GM19468 (cell line): Measurements from ENCODE around the gene CHRNA4.
"Not testable (repeated sequence)": the region's sequence is repeated elsewhere in the genome, so short reads cannot be mapped to it uniquely, and the experiment has no call there.

Experiments
- ATAC-seq: cut with Tn5 transposase; IDR thresholded peaks from one replicate; pipeline ENCODE4 v1.9.1; 2021; ENCODE audit warnings: mild to moderate bottlenecking, moderate library complexity, moderate number of reproducible peaks; ENCODE audit not compliant: unreplicated experiment; ENCODE audit errors: extremely low read depth

Gene CHRNA4

GRCh38 chr20:63314015-63314471 lies 47.1 kb downstream of the CHRNA4 start:
- ATAC-seq = no peak

- no peak for ATAC-seq
Measured at GRCh38 chr20:63313349-63314014, 47.7 kb downstream of the CHRNA4 start.

- no peak for ATAC-seq
Measured at GRCh38 chr20:63312690-63313348, 48.3 kb downstream of the CHRNA4 start.

- no peak for ATAC-seq
Measured at GRCh38 chr20:63312273-63312672, 48.9 kb downstream of the CHRNA4 start.

- no peak for ATAC-seq
Measured at GRCh38 chr20:63311833-63312243, 49.3 kb downstream of the CHRNA4 start.

- no peak for ATAC-seq
Measured at GRCh38 chr20:63311186-63311832, 49.8 kb downstream of the CHRNA4 start.

- ATAC-seq = no peak
Measured at GRCh38 chr20:63310265-63310991, 50.7 kb downstream of the CHRNA4 start.

- no peak for ATAC-seq
Measured at GRCh38 chr20:63309261-63310071, 51.7 kb downstream of the CHRNA4 start.

GRCh38 chr20:63308218-63308911 lies 52.8 kb downstream of the CHRNA4 start:
- ATAC-seq = no peak

- ATAC-seq = no peak
Measured at GRCh38 chr20:63307538-63308217, 53.5 kb downstream of the CHRNA4 start.

GRCh38 chr20:63306673-63307537 lies 54.2 kb downstream of the CHRNA4 start:
- no peak for ATAC-seq

GRCh38 chr20:63305933-63306672 lies 55.0 kb downstream of the CHRNA4 start:
- ATAC-seq = not testable (repeated sequence)

- ATAC-seq = no peak
Measured at GRCh38 chr20:63305393-63305792, 55.8 kb downstream of the CHRNA4 start.

- no peak for ATAC-seq
Measured at GRCh38 chr20:63303095-63303666, 58.0 kb downstream of the CHRNA4 start.

- no peak for ATAC-seq
Measured at GRCh38 chr20:63301671-63302070, 59.5 kb downstream of the CHRNA4 start.

GRCh38 chr20:63298731-63299312 lies 62.3 kb downstream of the CHRNA4 start:
- no peak for ATAC-seq
